Pancreas (tissue), 10 donors: Measurements from ENCODE around the gene ATP6V0C. TPM values are rescaled to one million over a fixed set of nuclear protein-coding genes. Genes with fewer than 3 reads are reported as not detected.
A peak's percentile ranks its signal among the peaks of the same experiment; 100 is the strongest.

ENCODE experiments used
- ATAC-seq, 4 donors: fragments of 200-7000 bp; cut with Tn5 transposase; one replicate each; pipeline versions ENCODE4 v1.8.0 to v1.9.1; 2020; ENCODE audit warnings: mild to moderate bottlenecking in 4 of 4, moderate library complexity in 4 of 4
- DNase-seq, 6 donors: peaks; one replicate each; pipeline ENCODE4 v3.0.0-alpha.2; 2020
- FAIRE-seq: peaks from 2 replicates; lab custom pipeline; 2012; peaks lifted over from hg19 to GRCh38; lab: Jason Lieb, UNC
- H3K27ac ChIP-seq, 4 donors: fragments of 200-600 bp; sonication (generic); 1 replicate in 3 of 4; 2 replicates in 1 of 4; pipeline versions ENCODE4 v1.5.0 to v1.8.0; 2020
- H3K27me3 ChIP-seq, 4 donors: fragments of 200-600 bp; one replicate each; pipeline ENCODE4 v1.8.0; 2021
- H3K36me3 ChIP-seq, 3 donors: fragments of 200-600 bp; sonication (generic) in 1 of 3; one replicate each; pipeline versions ENCODE4 v1.5.0 to v1.8.0; 2020 to 2021
- H3K4me1 ChIP-seq, 3 donors: fragments of 200-600 bp; one replicate each; pipeline ENCODE4 v1.8.0; 2021
- H3K4me3 ChIP-seq, 4 donors: fragments of 200-600 bp; sonication (generic) in 2 of 4; one replicate each; pipeline versions ENCODE4 v1.5.0 to v1.8.0; 2020 to 2021
- H3K9me3 ChIP-seq, 4 donors: fragments of 200-600 bp; one replicate each; pipeline ENCODE4 v1.8.0; 2021
- WGBS, 2 donors: extraction: QIAGEN DNeasy Blood & Tissue Kit; methylation state at CpG; one replicate each; pipeline ENCODE4 v1.1.7; 2013; 5-methylcytosine and 5-hydroxymethylcytosine counted together
- intact Hi-C, 3 donors: fragments of 100-400 bp; cut with DNase I; formaldehyde crosslinking; loops; one replicate each; pipeline versions ENCODE4 v1.11.1 to v1.14.2; 2022
- polyA plus RNA-seq, 2 donors: library from polyadenylated mRNA; stranded (reverse); fragments of 200-250 nt; gene quantifications; one replicate each; pipeline ENCODE4 v1.2.3, GENCODE V29; 2013
- total RNA-seq, 6 donors: library from RNA; stranded (reverse); fragmentation: NEBNext Ultra II Directional in 4 of 6; extraction: Animal tissue kit (Norgen Biotek cat#: 25700) in 4 of 6; gene quantifications; one replicate each; pipeline versions ENCODE4 v1.2.1 to v1.2.4, GENCODE V29; 2021 to 2023
- TF ChIP-seq, protein P1 (sequence below), 4 donors: fragments of 200-600 bp; sonication (generic) in 3 of 4; IDR thresholded peaks; one replicate each; pipeline versions ENCODE4 v1.5.0 to v1.8.0; 2021; ENCODE audit warnings: antibody characterized with exemption in 4 of 4
- donor health status: healthy with polysubstance abuse.
- donor health status: DM: no; HTN: no; CAD: no; lungs with moderate emphysema.
- donor health status: DM: no; HTN: no; CAD: no.
- donor health status: control.
- donor health status: control.
- donor health status: Bipolar disorder and iron deficiency.
- donor health status: DM: yes; HTN: yes; CAD: no.
- donor health status: DM: no; HTN: no; CAD: no.
- donor health status: DM: no; HTN: no; CAD: no.
- donor health status: DM: yes; HTN: yes; CAD: no.

ATP6V0C gene
- total and polyA plus RNA-seq, 8 donors, result 39.9 to 124 (median 66.8) TPM

DNA sequence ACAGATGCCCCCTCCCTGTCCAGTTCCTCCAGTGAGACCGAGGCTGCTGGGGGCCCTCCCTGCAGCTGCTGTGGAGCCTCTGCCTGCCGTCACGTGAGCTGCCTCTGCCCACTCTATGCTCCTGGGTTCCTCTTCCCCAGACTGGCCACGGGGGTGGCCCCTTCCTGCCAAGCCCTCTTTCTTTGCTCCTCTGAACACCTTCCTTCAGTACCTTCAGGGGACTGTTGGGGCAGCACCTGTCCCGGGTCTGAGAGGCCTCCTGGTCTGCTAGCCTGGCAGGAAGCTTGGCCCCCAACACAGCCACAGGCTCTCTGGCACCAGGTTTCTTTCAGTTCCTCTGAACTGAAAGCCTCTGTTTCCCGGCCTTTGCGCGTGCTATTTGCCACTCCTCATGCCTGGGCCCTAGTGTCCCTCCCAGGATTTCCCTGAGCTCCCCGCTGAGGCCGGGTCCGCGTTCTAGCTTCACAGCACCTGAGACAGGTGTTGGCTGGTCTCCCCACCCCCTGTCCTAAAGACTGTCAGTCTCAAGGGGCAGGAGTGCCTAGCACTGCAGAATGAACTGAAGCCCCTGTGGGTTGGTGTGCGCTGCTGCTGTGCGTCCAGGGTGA lies 6.6 kb upstream of the ATP6V0C start:
- Histone ChIP-seq H3K4me1 (peaks cover 0 to 4% (median 0%) of the 10 kb centered on the region in 3 donors), H3K27ac (peak overlapping the region in 2 of 4 donors; percentile 55 to 60), H3K9me3 (no peaks in the 10 kb centered on the region), H3K27me3 (no peaks in the 10 kb centered on the region), H3K36me3 (peaks cover 0 to 5% (median 0%) of the 10 kb centered on the region in 3 donors), H3K4me3 (no peak overlapping the region)
- ATAC-seq, result peak in 2 of 4 donors; percentile 13 to 59
- peak in 2 of 6 donors; percentile 53 to 58 for DNase-seq
- TF ChIP-seq, protein P1, sequence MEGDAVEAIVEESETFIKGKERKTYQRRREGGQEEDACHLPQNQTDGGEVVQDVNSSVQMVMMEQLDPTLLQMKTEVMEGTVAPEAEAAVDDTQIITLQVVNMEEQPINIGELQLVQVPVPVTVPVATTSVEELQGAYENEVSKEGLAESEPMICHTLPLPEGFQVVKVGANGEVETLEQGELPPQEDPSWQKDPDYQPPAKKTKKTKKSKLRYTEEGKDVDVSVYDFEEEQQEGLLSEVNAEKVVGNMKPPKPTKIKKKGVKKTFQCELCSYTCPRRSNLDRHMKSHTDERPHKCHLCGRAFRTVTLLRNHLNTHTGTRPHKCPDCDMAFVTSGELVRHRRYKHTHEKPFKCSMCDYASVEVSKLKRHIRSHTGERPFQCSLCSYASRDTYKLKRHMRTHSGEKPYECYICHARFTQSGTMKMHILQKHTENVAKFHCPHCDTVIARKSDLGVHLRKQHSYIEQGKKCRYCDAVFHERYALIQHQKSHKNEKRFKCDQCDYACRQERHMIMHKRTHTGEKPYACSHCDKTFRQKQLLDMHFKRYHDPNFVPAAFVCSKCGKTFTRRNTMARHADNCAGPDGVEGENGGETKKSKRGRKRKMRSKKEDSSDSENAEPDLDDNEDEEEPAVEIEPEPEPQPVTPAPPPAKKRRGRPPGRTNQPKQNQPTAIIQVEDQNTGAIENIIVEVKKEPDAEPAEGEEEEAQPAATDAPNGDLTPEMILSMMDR (IDR thresholded peaks at IDR 0.05), result no peak
- WGBS, 2 donors, result 86 to 90% methylated on average over 14 of the region's 14 CpGs
- intact Hi-C loops, result no loop called here
- FAIRE-seq, result no peak

DNA sequence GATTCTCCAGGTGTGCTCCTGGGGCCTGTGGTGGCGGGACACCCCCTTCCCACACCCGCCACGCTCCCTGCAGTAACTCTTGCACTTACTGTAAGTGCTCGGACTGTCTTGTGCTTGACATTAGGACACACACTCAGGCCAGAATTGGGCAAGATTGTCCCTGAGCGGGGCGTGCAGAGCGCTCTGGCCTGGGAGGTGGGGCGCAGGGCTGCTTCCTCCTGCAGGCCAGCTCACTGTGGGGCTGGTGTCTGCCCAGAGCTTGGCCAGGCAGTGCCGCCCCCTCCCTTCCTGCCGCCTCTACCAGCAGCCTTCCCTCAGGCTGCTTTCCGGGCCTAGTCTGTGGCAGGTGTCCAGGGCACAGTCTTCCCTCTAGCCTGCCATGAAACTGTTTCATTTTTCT lies 6.1 kb upstream of the ATP6V0C start:
- TF ChIP-seq, protein P1 (IDR thresholded peaks at IDR 0.05), result no peak
- H3K36me3 ChIP-seq, result peaks cover 0 to 5% (median 0%) of the 10 kb centered on the region in 3 donors
- FAIRE-seq, result no peak
- no peaks in the 10 kb centered on the region for H3K9me3 ChIP-seq
- ATAC-seq, result peak in 2 of 4 donors; percentile 58 to 64
- H3K27me3 ChIP-seq, result no peaks in the 10 kb centered on the region
- no peak overlapping the region for H3K4me3 ChIP-seq
- DNase-seq, result peak in 2 of 6 donors; percentile 29 to 54
- H3K27ac ChIP-seq, result peak overlapping the region in 2 of 4 donors; percentile 55 to 60
- intact Hi-C loops, result no loop called here
- peaks cover 2 to 5% (median 4%) of the 10 kb centered on the region in 3 donors for H3K4me1 ChIP-seq
- WGBS, 2 donors, result 91 to 94% methylated on average over 11 of the region's 11 CpGs

DNA sequence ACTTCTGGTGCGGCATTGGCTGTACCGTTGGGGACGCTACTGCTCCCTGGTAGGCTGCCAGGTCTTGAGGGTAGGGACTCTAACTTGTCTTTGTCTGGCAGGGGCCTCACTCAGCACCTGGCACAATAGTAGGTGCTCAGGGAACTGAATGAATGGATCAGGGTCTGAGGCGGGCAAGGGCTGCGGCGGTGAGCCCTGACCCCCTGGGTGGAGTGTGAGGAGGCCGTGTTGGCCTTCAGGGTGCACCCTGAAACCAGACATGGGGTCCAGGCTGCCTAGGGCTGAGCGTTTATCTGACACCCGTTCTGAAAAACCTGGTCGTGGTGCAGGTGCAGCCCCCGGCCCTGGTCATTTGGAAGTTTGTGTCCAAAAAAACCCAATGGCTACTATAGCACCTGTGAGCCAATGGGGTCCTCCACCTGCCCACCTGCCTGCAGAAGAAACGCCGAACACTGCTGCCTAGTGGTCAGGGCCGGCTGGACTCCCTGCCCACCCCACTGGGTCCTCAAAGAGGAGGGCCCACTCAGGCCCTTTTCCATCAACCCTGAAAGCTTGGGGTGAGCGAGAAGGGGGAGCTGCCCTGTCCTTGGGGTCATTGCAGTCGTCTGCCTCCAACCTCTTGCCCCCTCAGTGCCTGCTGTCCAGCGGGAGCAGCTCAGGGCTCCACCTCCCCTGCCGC lies 4.9 kb upstream of the ATP6V0C start:
- WGBS, 2 donors, result 87 to 91% methylated on average over 18 of the region's 18 CpGs
- H3K27ac ChIP-seq, result no peak overlapping the region
- no peak for FAIRE-seq
- peaks cover 0 to 5% (median 0%) of the 10 kb centered on the region in 3 donors for H3K36me3 ChIP-seq
- H3K27me3 ChIP-seq, result no peaks in the 10 kb centered on the region
- H3K9me3 ChIP-seq, result no peaks in the 10 kb centered on the region
- TF ChIP-seq, protein P1 (IDR thresholded peaks at IDR 0.05), result no peak
- intact Hi-C loops, result no loop called here
- DNase-seq, result peak in 2 of 6 donors; percentile 31 to 47
- H3K4me1 ChIP-seq, result peaks cover 9 to 11% (median 9%) of the 10 kb centered on the region in 3 donors
- no peak overlapping the region for H3K4me3 ChIP-seq
- no peak for ATAC-seq

GRCh38 chr16:2511128-2511800 lies 2.5 kb upstream of the ATP6V0C start:
- intact Hi-C loops, result no loop called here
- DNase-seq (peak in 3 of 6 donors; percentile 58 to 62 (median 59)), FAIRE-seq (no peak), ATAC-seq (no peak)
- Histone ChIP-seq H3K4me3 (no peak overlapping the region), H3K27ac (no peak overlapping the region), H3K9me3 (no peaks in the 10 kb centered on the region), H3K4me1 (peaks cover 13 to 19% (median 15%) of the 10 kb centered on the region in 3 donors), H3K36me3 (peaks cover 0 to 5% (median 0%) of the 10 kb centered on the region in 3 donors), H3K27me3 (no peaks in the 10 kb centered on the region)
- TF ChIP-seq, protein P1 (IDR thresholded peaks at IDR 0.05), result no peak
- WGBS, 2 donors, result 75 to 76% methylated on average over 24 of the region's 24 CpGs
